Measurements from ENCODE around the gene TNS1. TPM values are rescaled to one million over a fixed set of nuclear protein-coding genes. Genes with fewer than 3 reads are reported as not detected.

Gene TNS1
- total RNA-seq, 1 experiment from 2014 or later, result 3.4 TPM

- TF ChIP-seq, protein P1, sequence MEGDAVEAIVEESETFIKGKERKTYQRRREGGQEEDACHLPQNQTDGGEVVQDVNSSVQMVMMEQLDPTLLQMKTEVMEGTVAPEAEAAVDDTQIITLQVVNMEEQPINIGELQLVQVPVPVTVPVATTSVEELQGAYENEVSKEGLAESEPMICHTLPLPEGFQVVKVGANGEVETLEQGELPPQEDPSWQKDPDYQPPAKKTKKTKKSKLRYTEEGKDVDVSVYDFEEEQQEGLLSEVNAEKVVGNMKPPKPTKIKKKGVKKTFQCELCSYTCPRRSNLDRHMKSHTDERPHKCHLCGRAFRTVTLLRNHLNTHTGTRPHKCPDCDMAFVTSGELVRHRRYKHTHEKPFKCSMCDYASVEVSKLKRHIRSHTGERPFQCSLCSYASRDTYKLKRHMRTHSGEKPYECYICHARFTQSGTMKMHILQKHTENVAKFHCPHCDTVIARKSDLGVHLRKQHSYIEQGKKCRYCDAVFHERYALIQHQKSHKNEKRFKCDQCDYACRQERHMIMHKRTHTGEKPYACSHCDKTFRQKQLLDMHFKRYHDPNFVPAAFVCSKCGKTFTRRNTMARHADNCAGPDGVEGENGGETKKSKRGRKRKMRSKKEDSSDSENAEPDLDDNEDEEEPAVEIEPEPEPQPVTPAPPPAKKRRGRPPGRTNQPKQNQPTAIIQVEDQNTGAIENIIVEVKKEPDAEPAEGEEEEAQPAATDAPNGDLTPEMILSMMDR (conservative IDR thresholded peaks at IDR 0.05), result no peak
- Mint-ChIP-seq H3K4me1 (peaks cover 8 to 9% of the 10 kb centered on the region in 2 experiments), H3K27ac (no peak overlapping the region), H3K36me3 (ENCODE audit: insufficient read depth in 1 of 3, low read depth in 3 of 3) (no peaks in the 10 kb centered on the region), H3K4me3 (peak overlapping the region in 1 of 2 experiments; percentile 12; a peak in 1 of 5 replicates), H3K9me3 (no peaks in the 10 kb centered on the region), H3K27me3 (ENCODE audit: low read depth) (peaks cover 22% of the 10 kb centered on the region)
- peak overlapping the region; percentile 45; the same call in 1 of the 2 replicates for H3K14ac ChIP-seq (ENCODE audit: insufficient read depth, low read length)
- no peak overlapping the region for H2BK120ac ChIP-seq (ENCODE audit: low read depth, low read length, poor library complexity, severe bottlenecking)
- no peaks in the 10 kb centered on the region for H4K20me1 ChIP-seq (ENCODE audit: control insufficient read depth, insufficient read depth, insufficient read length)
- H4K91ac ChIP-seq (ENCODE audit: insufficient read length, low read depth, low read length), result no peak overlapping the region
- no peak overlapping the region for H4K8ac ChIP-seq (replicated peaks; ENCODE audit: insufficient read length, low read depth, low read length)
- H2AFZ ChIP-seq (ENCODE audit: low read length), result no peak overlapping the region
- no peak overlapping the region for H2BK15ac ChIP-seq (ENCODE audit: low read depth, low read length)
- no peak overlapping the region for H3K4ac ChIP-seq (ENCODE audit: low read depth, low read length)
- DNase-seq, result no peak
- H3K23ac ChIP-seq (ENCODE audit: insufficient read length, low read depth, low read length), result no peak overlapping the region
- no peak overlapping the region for H3K27ac ChIP-seq (ENCODE audit: insufficient read length, low read depth, low read length)
- H3K79me2 ChIP-seq (ENCODE audit: insufficient read depth, low read length), result no peaks in the 10 kb centered on the region
- peaks cover 6% of the 10 kb centered on the region; the same call in 1 of the 2 replicates for H3K27me3 ChIP-seq (ENCODE audit: insufficient read depth, low read length)
- no peaks in the 10 kb centered on the region for H3K79me1 ChIP-seq (ENCODE audit: insufficient read depth, low read depth, low read length, poor library complexity, severe bottlenecking)
- H2BK12ac ChIP-seq (ENCODE audit: insufficient read length, low read depth, low read length), result no peak overlapping the region
- no peak overlapping the region for H3T11ph ChIP-seq (ENCODE audit: low read length)
- H3K23me2 ChIP-seq (ENCODE audit: insufficient read length, low read depth, low read length, poor library complexity, severe bottlenecking), result peaks cover 8% of the 10 kb centered on the region
- no CpG with 5 or more reads among the region's 12 CpGs for WGBS (ENCODE audit: extremely low coverage, insufficient read length, low lambda C conversion rate)
- H2BK5ac ChIP-seq (ENCODE audit: insufficient read length, low read length), result no peak overlapping the region
- H3K4me1 ChIP-seq (ENCODE audit: insufficient read depth, low read length), result no peaks in the 10 kb centered on the region; the same call in 1 of the 2 replicates
- H2BK20ac ChIP-seq (ENCODE audit: low read depth, low read length, poor library complexity, severe bottlenecking), result no peak overlapping the region
- no peak overlapping the region for H3K56ac ChIP-seq (ENCODE audit: insufficient read length, low read depth, low read length)
- no peak overlapping the region for H3K4me2 ChIP-seq (ENCODE audit: insufficient read depth, insufficient read length, low read length)
- H3K9me3 ChIP-seq (ENCODE audit: control insufficient read depth, low read depth, low read length), result no peaks in the 10 kb centered on the region
- H2AK5ac ChIP-seq (ENCODE audit: insufficient read length, low read length), result no peak overlapping the region
- no peak overlapping the region for H3K18ac ChIP-seq (ENCODE audit: insufficient read length, low read depth, low read length)
- no peak overlapping the region for H4K5ac ChIP-seq (ENCODE audit: insufficient read length, low read depth, low read length)
- H3K9ac ChIP-seq (ENCODE audit: extremely low read depth, insufficient read length, low read length), result no peak overlapping the region
Observed at GRCh38 chr2:218032336-218033171, 29.8 kb upstream of the TNS1 start.
